ENCODE measurements around the gene ZMYND8.

DNA sequence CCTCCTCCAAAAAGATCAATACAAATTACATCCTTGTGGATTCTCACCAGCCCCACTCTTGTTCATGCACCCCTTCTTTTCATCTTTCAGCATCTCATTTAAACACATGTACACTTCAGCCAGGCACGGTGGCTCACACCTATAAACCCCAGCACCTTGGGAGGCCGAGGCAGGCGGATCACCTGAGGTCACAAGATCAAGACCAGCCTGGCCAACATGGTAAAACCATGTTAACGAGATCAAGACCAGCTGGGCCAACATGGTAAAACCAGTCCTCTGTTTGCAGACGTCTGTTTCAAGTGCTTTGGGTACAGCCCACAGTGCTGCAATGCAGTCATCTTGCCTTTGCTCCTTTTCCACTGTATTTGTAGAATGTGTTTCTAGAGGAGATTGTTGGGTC lies 45.3 kb downstream of the ZMYND8 start:
- TF ChIP-seq CTCF (conservative IDR thresholded peaks at IDR 0.05) (no peak), ZFX (IDR thresholded peaks at IDR 0.05) (no peak)
